ENCODE results near the gene CSTF1. TPM values are rescaled to one million over a fixed set of nuclear protein-coding genes. Genes with fewer than 3 reads are reported as not detected.
"Not testable (repeated sequence)": the region's sequence is repeated elsewhere in the genome, so short reads cannot be mapped to it uniquely, and the experiment has no call there.

Gene CSTF1
- total RNA-seq, 1 donor from 2014 or later, result 48.4 TPM

- peaks cover 30% of the 10 kb centered on the region for H3K4me1 Mint-ChIP-seq (ENCODE audit: unreplicated experiment)
- peaks cover 24% of the 10 kb centered on the region for H3K36me3 Mint-ChIP-seq
- TF ChIP-seq CTCF (conservative IDR thresholded peaks at IDR 0.05), result no peak
- H3K27ac Mint-ChIP-seq, result no peak overlapping the region
- no peaks in the 10 kb centered on the region for H3K9me3 Mint-ChIP-seq
- DNase-seq (ENCODE audit: extremely low spot score, unreplicated experiment), result no peak
- peak overlapping the region; percentile 30 for H3K4me3 Mint-ChIP-seq
- H3K27me3 Mint-ChIP-seq, result no peaks in the 10 kb centered on the region
Observed at GRCh38 chr20:56389807-56390206, 2.6 kb upstream of the CSTF1 start.

- not testable (repeated sequence) for H3K4me3 Mint-ChIP-seq; H3K9me3 Mint-ChIP-seq; DNase-seq (ENCODE audit: extremely low spot score, unreplicated experiment); H3K27me3 Mint-ChIP-seq; H3K27ac Mint-ChIP-seq
- Mint-ChIP-seq H3K36me3 (peaks cover 23% of the 10 kb centered on the region), H3K4me1 (ENCODE audit: unreplicated experiment) (peaks cover 30% of the 10 kb centered on the region)
Observed at GRCh38 chr20:56390396-56390795, 2.0 kb upstream of the CSTF1 start.

GRCh38 chr20:56391037-56391436 is 1.4 kb upstream of the CSTF1 start:
- peaks cover 29% of the 10 kb centered on the region for H3K36me3 Mint-ChIP-seq
- no peaks in the 10 kb centered on the region for H3K9me3 Mint-ChIP-seq
- no peak for DNase-seq (ENCODE audit: extremely low spot score, unreplicated experiment)
- no peak for TF ChIP-seq CTCF (conservative IDR thresholded peaks at IDR 0.05)
- H3K4me3 Mint-ChIP-seq, result no peak overlapping the region
- H3K27ac Mint-ChIP-seq, result peak overlapping the region; percentile 59
- H3K27me3 Mint-ChIP-seq, result no peaks in the 10 kb centered on the region
- H3K4me1 Mint-ChIP-seq (ENCODE audit: unreplicated experiment), result peaks cover 30% of the 10 kb centered on the region

- Mint-ChIP-seq H3K4me1 (ENCODE audit: unreplicated experiment) (peaks cover 30% of the 10 kb centered on the region), H3K9me3 (no peaks in the 10 kb centered on the region), H3K4me3 (no peak overlapping the region), H3K27me3 (no peaks in the 10 kb centered on the region), H3K36me3 (peaks cover 23% of the 10 kb centered on the region), H3K27ac (no peak overlapping the region)
- no peak for DNase-seq (ENCODE audit: extremely low spot score, unreplicated experiment)
- TF ChIP-seq CTCF (conservative IDR thresholded peaks at IDR 0.05), result no peak
Observed at GRCh38 chr20:56391596-56392131, 781 bp upstream of the CSTF1 start.

- DNase-seq (ENCODE audit: extremely low spot score, unreplicated experiment), result no peak
- H3K4me1 Mint-ChIP-seq (ENCODE audit: unreplicated experiment), result peaks cover 30% of the 10 kb centered on the region
- TF ChIP-seq CTCF (conservative IDR thresholded peaks at IDR 0.05), result no peak
- no peak overlapping the region for H3K27ac Mint-ChIP-seq
- peaks cover 22% of the 10 kb centered on the region for H3K36me3 Mint-ChIP-seq
- no peaks in the 10 kb centered on the region for H3K9me3 Mint-ChIP-seq
- no peak overlapping the region for H3K4me3 Mint-ChIP-seq
- no peaks in the 10 kb centered on the region for H3K27me3 Mint-ChIP-seq
Observed at GRCh38 chr20:56392881-56393482, 537 bp downstream of the CSTF1 start.

GRCh38 chr20:56393653-56394052 is 1.2 kb downstream of the CSTF1 start:
- H3K27ac Mint-ChIP-seq, result no peak overlapping the region
- H3K4me1 Mint-ChIP-seq (ENCODE audit: unreplicated experiment), result peaks cover 30% of the 10 kb centered on the region
- TF ChIP-seq CTCF (conservative IDR thresholded peaks at IDR 0.05), result no peak
- DNase-seq (ENCODE audit: extremely low spot score, unreplicated experiment), result no peak
- peaks cover 22% of the 10 kb centered on the region for H3K36me3 Mint-ChIP-seq
- H3K9me3 Mint-ChIP-seq, result no peaks in the 10 kb centered on the region
- no peaks in the 10 kb centered on the region for H3K27me3 Mint-ChIP-seq
- no peak overlapping the region for H3K4me3 Mint-ChIP-seq

Measured in type B pancreatic cell (in vitro differentiated cells).